Measurements from ENCODE around the gene CSRNP3. TPM values are rescaled to one million over a fixed set of nuclear protein-coding genes. Genes with fewer than 3 reads are reported as not detected.

Gene CSRNP3
- total and polyA plus RNA-seq, 2 donors from 2014 or later = 3.3 to 6.4 TPM

- no peak overlapping the region for H3K9ac ChIP-seq (ENCODE audit: low read length in 3 of 3)
- H3K4me3 ChIP-seq (ENCODE audit: low read length in 3 of 3) = no peak overlapping the region
- H3K4me1 ChIP-seq (ENCODE audit: control insufficient read depth in 2 of 3, insufficient read depth in 2 of 3, low read depth in 1 of 3, low read length in 3 of 3) = peaks cover 0 to 2% (median 0%) of the 10 kb centered on the region in 3 donors
- no peaks in the 10 kb centered on the region for H3K36me3 ChIP-seq (ENCODE audit: control insufficient read depth in 2 of 3, insufficient read depth in 3 of 3, low read length in 3 of 3)
- FAIRE-seq (no peak), DNase-seq (peak in 2 of 5 donors; percentile 21 to 27)
- intact Hi-C loops (cut with DNase I) = loop anchor here (10.0 kb wide), 1 partner anchor 293 kb away; no protein-coding TSS in a partner anchor
- H3K9me3 ChIP-seq (ENCODE audit: control insufficient read depth in 2 of 3, insufficient read depth in 1 of 3, low read length in 3 of 3) = no peaks in the 10 kb centered on the region
- H3K27me3 ChIP-seq (ENCODE audit: control insufficient read depth, insufficient read depth, low read length) = no peaks in the 10 kb centered on the region
- H3K27ac ChIP-seq (ENCODE audit: low read depth in 2 of 2, low read length in 2 of 2) = no peak overlapping the region
- no peak for TF ChIP-seq CTCF (IDR thresholded peaks at IDR 0.05; ENCODE audit: borderline replicate concordance, extremely low read depth, insufficient read depth)
These were observed 228.4 kb downstream of the CSRNP3 start for GRCh38 chr2:165697748-165698443.

- DNase-seq (peak in 4 of 5 donors; percentile 43 to 78 (median 54)), FAIRE-seq (peak; percentile 90)
- intact Hi-C loops (cut with DNase I) = loop anchor here (10.0 kb wide), 1 partner anchor 294 kb away; no protein-coding TSS in a partner anchor
- no peak overlapping the region for H3K9ac ChIP-seq (ENCODE audit: low read length in 3 of 3)
- no peak overlapping the region for H3K27ac ChIP-seq (ENCODE audit: low read depth in 2 of 2, low read length in 2 of 2)
- no peaks in the 10 kb centered on the region for H3K36me3 ChIP-seq (ENCODE audit: control insufficient read depth in 2 of 3, insufficient read depth in 3 of 3, low read length in 3 of 3)
- H3K9me3 ChIP-seq (ENCODE audit: control insufficient read depth in 2 of 3, insufficient read depth in 1 of 3, low read length in 3 of 3) = no peaks in the 10 kb centered on the region
- TF ChIP-seq CTCF (IDR thresholded peaks at IDR 0.05; ENCODE audit: borderline replicate concordance, extremely low read depth, insufficient read depth) = peak; percentile 55
- peaks cover 0 to 2% (median 0%) of the 10 kb centered on the region in 3 donors for H3K4me1 ChIP-seq (ENCODE audit: control insufficient read depth in 2 of 3, insufficient read depth in 2 of 3, low read depth in 1 of 3, low read length in 3 of 3)
- no peak overlapping the region for H3K4me3 ChIP-seq (ENCODE audit: low read length in 3 of 3)
- no peaks in the 10 kb centered on the region for H3K27me3 ChIP-seq (ENCODE audit: control insufficient read depth, insufficient read depth, low read length)
These were observed 229.0 kb downstream of the CSRNP3 start for GRCh38 chr2:165698444-165698884.

- FAIRE-seq = no peak
- Histone ChIP-seq H3K9ac (ENCODE audit: low read length in 3 of 3) (no peak overlapping the region), H3K27ac (ENCODE audit: low read depth in 2 of 2, low read length in 2 of 2) (no peak overlapping the region), H3K36me3 (ENCODE audit: control insufficient read depth in 2 of 3, insufficient read depth in 3 of 3, low read length in 3 of 3) (no peaks in the 10 kb centered on the region), H3K4me1 (ENCODE audit: control insufficient read depth in 2 of 3, insufficient read depth in 2 of 3, low read depth in 1 of 3, low read length in 3 of 3) (peaks cover 0 to 2% (median 0%) of the 10 kb centered on the region in 3 donors), H3K9me3 (ENCODE audit: control insufficient read depth in 2 of 3, insufficient read depth in 1 of 3, low read length in 3 of 3) (no peaks in the 10 kb centered on the region), H3K27me3 (ENCODE audit: control insufficient read depth, insufficient read depth, low read length) (no peaks in the 10 kb centered on the region), H3K4me3 (ENCODE audit: low read length in 3 of 3) (no peak overlapping the region)
- TF ChIP-seq CTCF (IDR thresholded peaks at IDR 0.05; ENCODE audit: borderline replicate concordance, extremely low read depth, insufficient read depth) = no peak
- DNase-seq = no peak
- intact Hi-C loops (cut with DNase I) = loop anchor here (10.0 kb wide), 1 partner anchor 295 kb away; no protein-coding TSS in a partner anchor
These were observed 230.4 kb downstream of the CSRNP3 start for GRCh38 chr2:165699946-165700345.
